HL-60/S4 (cell line): ENCODE results near the gene NCMAP.
"Not testable (repeated sequence)": the region's sequence is repeated elsewhere in the genome, so short reads cannot be mapped to it uniquely, and the experiment has no call there.

Source experiments
- in situ Hi-C: fragments of 300-500 bp; cut with MboI; formaldehyde crosslinking; loops from 2 replicates; pipeline ENCODE4 v1.14.3; 2022; ENCODE audit warnings: low sequenced_read_pairs

The NCMAP gene, protein sequence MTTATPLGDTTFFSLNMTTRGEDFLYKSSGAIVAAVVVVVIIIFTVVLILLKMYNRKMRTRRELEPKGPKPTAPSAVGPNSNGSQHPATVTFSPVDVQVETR

DNA sequence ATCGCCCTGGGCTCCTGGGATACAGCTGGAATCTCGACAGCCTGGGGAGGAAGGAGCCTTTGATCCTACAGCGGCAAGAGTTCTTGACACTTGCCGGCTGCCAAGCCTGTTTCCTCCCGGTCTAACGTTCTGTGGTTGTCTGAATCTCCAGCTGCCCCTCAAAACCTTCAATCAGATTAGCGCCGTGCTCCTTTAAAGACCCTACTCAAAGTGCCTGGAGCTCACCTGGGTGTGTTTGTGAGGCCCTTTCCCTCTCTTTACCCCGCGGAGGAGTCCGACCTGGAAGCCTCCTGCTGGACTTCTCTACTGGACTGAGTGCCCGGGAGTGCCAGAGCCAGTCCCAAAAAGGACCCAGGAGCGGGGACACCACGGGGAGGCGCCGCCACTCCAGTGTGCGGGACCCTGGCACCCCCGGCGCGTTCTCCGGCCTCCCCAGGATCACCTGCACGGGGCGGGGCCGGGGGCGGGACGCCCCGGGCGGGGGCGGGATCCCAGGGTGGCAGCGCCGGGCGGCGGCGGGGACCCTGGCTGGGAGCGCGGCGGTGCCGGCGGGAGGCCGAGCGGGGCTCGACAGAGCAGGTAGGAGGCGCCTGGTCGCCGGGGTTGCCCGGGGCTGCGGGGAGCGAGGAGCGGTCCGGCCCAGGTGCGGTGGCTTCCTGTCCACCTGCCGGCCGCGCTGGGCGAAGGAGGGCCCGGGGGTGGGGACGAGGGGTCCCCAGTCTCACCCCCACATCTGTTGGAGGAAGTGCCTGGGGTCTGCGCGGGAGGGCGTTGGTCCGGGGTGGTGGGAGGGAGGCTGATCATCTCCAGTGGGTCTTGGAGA is at the start of gene NCMAP:
TSS of gene NCMAP (plus strand) at position 497 of the 823 bp plus-strand sequence. CDS start 39,344 bp downstream, outside the sequence.
- in situ Hi-C loops, result no loop called here

DNA sequence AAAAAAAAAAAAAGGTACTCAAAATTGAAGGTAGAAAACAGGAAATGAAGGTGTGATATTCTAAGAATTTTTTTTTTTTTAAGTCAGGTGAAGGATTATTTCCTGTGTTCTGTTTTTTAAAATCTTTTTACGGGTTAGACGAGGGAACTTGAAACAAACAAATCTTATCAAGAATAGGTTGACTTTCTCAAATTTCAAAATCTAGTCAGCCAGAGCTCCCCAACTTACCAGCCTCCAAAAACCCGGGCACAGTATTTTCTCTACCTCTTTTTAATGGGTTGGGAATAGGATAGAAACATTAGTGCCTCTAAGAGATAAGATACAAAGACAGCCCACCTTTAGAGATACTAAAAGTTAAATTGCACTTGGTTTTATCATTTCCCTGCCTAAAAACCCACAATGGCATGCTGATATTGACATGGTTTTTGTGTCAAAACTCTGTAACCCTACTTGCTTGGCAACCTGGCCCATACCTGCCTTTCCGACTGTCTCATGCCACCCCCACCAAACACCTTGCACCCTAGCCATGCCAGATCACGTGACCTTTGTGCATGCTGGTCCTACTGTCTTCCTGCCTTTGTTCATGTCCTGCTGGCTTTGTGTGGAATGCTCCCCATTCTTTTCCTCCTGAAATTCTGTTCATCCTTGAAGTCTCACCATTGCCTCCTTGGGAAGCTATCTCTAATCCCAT is 49.1 kb upstream of the NCMAP start:
- in situ Hi-C loops, result no loop called here

DNA sequence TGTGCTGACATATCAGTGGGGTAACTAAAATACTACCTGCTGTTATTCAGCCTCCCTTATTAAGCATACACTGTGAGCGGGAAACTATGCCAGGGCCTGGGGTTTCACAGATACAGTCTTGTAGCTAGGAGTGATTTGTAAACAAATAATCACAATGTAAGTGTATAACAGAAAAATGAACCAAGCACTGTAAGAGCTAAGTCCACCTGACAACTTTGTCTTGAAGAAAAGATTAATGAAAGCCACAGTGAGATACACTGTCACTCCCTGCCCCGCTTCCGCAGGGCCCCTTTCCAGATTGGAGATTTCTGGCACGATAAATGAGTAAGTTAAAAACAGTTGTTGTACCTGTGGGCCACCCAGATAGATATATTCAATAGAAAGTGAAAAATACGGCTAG is 48.5 kb upstream of the NCMAP start:
- in situ Hi-C loops, result no loop called here

DNA sequence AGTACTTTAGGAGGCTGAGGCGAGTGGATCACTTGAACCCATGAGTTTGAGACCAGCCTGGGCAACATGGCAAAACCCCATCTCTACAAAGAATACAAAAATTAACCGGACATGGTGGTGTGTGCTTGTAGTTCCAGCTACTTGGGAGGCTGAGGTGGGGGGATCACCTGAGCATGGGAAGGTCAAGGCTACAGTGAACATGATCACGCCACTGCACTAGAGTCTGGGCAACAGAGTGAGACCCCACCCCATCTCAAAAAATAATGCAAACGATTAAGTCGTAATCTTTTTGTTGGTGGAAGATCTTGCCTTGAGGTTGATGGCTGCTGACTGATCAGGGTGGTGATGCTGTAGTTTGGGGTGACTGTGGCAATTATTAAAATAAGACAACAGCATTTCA is 47.0 kb upstream of the NCMAP start:
- in situ Hi-C loops, result no loop called here

DNA sequence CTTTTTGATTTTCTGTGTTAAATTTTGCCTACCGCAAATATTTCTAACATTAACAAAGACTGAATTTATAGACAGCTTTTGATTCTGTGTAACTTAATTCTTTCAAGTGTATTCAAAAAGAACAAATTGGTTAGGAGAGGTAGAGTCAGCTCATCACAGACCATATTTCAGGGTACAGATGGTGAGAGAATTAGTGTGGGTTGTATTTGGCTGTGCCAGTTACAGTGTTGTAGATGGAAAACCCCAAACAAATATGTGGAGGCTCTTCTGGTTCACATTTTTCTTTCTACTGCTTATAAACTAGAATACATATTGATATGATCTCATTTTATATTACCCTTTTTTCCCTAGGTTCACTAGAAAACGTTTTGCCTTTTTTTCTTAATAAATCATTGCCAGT is 42.2 kb upstream of the NCMAP start:
- in situ Hi-C loops, result no loop called here

DNA sequence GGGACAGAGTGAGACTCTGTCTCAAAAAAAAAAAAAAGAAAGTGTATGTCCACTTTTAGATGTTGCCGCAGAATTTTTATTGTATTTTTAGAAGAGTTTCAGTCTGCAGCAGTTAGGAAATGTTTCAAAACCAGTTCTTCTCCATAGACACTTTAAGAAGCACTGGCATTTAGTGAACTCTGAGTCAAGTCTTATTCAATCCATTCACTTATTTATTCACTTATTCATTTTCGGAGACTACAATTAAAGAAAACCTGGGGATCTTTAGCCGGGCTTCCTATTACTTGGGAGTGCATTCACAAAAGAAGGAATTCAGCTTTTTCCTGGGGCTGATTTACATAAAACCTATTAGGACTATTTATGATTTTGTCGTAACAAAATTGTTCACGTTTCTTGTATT is 40.9 kb upstream of the NCMAP start:
- in situ Hi-C loops, result no loop called here

DNA sequence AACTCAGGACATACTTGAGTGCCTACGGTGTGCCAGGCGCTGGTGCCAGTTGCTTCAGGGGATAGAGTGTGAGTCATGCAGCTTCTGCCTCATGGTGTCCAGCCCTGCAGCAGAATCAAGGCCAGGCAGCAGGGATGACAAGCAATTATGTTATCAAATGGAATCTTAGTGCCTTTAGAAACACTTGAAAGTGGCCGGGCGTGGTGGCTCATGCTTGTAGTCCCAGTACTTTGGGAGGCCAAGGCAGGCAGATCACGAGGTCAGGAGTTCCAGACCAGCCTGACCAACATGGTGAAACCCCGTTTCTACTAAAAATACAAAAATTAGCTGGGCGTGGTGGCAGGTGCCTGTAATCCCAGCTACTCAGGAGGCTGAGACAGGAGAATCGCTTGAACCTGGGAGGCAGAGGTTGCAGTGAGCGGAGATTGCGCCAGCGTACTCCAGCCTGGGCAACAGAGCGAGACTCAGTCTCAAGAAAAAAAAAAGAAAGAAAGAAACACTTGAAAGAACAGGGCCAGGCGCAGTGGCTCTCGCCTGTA is 40.1 kb upstream of the NCMAP start:
- in situ Hi-C loops, result not testable (repeated sequence)

DNA sequence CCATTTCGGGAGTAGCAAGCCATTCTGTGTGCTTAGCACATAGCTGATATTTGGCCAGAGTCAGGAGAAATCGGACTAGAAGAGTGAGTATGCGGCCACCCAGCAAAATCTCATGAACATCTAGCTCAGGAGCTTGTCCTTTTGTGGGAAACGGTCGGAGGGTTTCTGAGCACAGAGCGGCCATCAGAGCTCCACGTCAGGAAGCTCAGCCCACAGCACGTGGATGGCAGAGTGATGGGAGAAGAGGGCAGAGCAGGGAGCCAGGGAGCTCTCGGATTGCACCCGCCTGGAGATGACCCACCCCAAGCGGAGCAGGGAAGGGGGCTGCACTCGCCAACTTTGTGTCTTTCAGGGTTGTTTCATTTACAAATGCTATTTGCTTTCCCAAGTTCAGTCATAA is 39.4 kb upstream of the NCMAP start:
- in situ Hi-C loops, result no loop called here

DNA sequence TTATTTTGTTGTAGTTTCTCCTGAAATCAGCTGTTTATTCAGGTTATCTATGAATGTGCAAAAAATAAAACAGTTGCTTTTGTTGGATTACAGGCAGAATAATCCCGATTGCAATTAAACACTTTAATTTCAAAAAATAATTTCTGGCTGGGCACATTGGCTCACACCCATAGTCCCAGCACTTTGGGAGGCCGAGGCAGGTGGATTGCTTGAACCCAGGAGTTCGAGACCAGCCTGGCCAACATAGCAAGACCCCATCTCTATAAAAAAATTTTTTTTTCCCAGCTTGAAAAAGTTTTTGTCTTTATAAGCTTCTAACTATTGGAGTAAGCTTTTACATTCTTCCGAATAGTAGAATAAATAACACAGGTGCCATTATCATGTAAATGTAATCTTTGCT is 38.0 kb upstream of the NCMAP start:
- in situ Hi-C loops, result no loop called here

DNA sequence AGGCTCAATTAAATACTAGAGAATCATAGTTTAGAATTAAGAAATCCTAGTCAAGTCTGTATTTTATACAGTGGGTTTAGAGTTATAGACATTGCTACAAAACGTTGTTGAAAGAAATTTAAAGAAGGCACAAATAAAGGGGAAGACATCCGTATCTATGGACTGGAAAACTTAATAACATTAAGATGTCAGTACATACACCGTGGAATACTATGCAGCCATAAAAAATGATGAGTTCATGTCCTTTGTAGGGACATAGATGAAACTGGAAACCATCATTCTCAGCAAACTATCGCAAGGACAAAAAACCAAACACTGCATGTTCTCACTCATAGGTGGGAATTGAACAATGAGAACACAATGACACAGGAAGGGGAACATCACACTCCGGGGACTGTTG is 35.6 kb upstream of the NCMAP start:
- in situ Hi-C loops, result not testable (repeated sequence)

DNA sequence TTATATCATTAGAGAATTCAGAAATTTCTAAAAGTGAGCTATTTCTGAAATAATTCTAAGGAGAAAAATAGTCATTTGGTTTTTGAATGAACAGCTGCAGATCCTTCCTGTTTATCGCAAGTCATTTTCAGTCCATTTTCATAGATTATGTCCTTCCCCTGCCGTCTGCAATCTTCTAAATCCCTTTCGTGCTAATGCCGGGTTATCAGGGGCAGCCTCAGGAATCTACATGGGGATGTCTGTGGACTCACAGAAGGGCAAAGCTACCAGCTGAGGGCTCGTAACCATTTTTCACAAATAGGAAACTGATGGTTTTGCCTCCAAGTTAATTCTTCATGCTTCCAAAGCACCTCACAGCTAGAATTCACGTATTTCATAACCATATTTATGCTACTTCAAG is 30.3 kb upstream of the NCMAP start:
- in situ Hi-C loops, result no loop called here

DNA sequence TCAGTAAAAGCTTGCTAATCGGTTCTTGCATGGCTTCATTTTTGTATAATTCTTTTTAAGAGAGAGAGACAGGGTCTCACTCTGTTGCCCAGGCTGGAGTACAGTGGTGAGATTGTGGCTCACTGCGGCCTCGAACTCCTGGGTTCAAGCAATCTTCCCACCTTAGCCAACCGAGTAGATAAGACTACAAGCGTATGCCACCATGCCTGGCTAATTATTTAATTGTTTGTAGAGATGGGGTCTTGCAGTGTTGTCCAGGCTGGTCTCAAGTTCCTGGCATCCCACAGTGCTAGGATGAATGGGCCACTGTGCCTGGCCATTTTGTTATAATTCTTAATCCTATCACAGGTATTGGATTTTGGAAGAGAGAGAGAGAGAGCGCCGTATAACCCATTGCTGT is 29.8 kb upstream of the NCMAP start:
- in situ Hi-C loops, result no loop called here

DNA sequence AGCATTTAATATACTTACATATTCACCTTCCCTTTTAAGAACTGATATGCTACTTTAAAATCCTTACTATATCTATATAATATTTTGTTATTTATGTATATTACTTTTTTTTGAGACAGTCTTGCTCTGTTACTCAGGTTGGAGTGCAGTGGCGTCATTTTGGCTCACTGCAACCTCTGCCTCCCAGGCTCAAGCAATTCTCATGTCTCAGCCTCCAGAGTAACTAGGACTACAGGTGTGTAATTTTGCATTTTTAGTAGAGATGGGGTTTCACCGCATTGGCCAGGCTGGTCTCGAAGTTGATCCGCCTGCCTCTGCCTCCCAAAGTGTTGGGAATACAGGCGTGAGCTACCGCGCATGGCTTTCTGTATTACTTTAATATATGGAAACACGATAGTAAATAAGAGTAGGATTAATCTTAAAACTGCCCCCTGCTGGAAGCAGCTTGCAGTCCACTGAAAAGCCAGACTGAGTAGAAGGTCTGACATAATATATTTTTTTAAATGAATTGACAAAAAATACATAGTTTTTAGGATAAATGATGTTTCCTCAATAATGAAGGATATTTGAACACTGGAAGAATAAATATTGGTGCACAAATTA is 28.8 kb upstream of the NCMAP start:
- in situ Hi-C loops, result no loop called here

DNA sequence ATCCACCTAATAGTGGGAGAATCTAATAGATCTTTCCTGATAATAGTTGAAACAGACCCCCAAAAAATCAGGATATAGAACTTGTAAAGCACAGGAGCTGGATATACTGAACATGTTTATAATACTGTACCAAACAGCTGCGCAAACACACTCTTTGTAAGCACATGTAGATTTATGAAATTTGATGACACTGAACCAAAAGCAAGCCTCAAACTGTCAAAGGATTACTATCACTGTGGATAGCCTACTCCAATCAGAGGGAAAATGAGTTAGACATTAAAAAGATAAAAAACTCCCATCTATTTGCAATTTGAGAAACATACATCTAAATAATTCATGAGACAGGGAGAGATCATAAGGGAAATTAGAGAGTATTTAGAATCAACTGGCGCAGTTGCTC is 27.1 kb upstream of the NCMAP start:
- in situ Hi-C loops, result no loop called here

DNA sequence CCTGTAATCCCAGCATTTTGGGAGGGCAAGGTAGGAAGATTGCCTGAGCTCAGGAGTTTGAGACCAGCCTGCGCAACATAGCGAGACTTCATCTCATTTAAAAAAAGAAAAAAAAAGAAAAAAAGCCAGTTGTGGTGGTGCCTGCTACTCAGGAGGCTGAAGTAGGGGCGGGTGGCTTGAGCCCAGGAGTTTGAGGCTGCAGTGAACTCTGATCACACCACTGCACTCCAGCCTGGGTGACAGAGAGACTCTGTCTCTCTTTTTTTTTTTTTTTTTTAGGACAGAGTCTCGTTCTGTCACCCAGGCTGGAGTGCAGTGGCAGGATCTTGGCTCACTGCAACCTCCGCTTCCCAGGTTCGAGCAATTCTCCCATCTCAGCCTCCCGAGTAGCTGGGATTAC is 26.6 kb upstream of the NCMAP start:
- in situ Hi-C loops, result not testable (repeated sequence)

DNA sequence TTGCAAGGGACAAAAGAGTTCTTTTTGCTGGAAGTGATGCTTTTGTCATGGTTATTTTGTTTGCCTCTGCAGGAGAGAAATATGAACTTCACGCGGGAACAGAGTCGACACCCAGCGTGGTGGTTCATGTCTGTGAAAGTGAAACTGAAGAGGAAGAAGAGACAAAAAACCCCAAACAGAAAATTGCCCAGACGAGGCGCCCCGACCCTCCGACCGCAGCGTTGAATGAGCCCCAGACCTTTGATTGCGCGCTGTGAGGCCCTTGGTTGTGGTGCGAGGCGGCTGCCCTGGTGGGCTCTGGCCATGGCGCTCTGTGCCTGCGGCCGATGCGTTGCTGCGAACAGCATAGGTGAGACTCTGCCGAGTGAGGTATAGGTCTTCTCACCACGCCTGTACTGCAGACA is 20.9 kb upstream of the NCMAP start:
- in situ Hi-C loops, result no loop called here

DNA sequence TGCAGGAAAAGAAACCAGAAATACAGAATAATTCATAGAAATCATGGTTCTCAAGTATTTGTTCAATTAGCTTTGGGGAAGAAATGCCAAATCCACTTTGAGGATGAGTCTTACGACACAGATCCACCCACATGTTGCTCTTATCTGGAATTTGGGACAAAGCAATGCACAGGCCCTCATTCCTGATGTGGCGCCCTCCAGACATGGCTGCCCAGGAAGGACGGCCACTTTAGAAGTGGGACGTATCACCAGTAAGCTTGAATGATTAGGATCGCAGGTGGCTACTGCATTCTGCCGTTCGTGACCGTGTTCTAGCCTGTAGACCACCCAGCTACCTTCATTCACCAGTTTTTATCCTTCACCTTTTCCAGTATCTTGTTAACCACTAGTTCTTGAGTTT is 20.1 kb upstream of the NCMAP start:
- in situ Hi-C loops, result no loop called here

DNA sequence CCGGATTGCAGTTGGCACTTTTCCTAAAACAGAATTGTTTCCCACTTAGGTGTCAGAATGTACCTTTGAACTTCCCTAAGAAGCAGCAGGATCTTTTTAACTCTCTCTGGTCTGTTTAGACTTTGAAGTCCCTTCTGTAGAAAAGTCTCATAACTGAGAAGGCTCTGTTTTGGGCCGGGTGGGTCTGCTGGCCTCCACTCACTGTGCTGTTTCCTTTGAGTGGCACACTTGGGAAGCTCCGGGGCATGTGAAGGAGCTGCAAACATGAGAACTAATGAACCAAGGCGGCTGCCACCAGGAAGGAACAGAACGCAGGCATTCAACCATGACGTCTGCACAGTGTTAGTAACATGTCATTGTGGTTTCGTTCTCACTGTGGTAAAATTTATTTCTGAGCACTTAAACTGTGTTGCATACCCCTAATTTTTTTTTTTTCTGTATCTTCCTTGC is 19.5 kb upstream of the NCMAP start:
- in situ Hi-C loops, result no loop called here

DNA sequence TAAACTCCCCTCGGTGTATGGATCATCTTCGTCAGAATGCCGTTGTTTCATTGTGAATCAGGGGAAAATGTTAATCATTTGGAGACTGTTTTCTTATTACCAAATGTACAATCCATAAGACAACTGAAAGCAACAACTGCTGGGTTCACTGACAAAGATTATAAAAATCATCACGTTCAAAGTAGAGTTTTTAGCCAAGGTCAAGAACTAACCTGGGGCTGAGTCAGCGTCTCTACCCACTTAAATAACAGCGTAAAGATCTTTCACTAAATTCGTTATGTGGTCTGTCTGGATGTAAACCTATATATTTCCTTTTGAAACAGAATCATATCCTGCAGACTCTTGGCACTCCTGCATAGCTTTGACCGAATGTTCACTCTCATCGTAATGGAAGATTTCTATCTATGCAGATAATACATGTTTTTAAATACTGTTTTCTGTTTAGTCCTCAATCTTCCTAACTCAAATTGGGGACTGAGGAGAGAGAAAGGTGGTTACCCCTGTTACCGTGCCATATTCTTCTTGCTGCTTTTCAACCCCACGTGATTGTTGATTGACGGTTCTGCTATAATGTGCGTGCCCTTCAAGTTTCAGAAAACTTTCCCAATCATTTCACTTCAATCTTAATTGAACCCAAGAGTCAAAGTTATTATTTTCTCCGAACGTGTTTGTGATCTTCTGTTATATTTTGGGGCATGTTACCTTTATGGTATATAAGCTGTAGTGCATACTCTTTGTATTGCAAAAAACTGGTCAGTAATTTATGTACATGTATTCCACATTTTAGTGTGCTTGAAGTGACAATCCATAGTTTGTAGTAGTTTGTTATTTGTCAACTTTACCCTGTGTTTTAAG is 15.6 kb upstream of the NCMAP start:
- in situ Hi-C loops, result no loop called here

DNA sequence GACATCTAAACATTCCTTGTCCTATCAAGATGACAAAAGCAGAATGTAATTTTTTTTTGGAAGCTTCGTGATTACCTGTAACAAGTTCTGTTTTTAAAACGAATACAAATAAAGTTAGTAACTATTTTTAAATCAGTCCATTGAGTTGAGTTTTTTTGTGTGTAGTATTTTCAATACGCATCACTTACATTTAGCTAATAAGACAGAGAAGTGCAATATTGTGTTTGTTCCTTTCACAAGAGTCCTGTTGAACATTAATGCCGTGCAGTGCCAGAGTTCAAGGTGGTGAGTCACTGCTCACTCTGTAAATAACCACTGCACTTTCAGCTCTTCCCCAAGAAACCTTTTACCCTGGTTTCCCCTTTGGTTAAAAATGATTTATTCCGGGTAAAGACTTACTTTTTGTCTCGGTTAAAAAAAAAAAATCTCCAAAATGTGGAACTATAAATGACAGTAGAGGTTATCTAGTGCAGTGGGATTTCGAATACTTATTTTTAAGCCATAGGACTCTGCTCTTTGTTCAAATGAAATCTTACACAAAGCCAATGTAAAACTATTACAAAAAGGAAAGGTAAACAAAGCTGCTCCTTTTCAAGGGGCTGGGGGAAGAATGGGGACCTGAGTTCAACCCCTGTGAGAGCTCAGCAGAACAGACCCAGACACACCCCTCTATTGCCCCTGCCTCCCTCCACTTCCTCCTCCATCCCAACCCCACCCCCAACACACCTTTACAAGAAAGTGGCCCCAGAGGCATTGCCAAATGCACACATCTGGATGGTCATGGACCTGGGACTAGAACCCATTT is 14.8 kb upstream of the NCMAP start:
- in situ Hi-C loops, result no loop called here
